Endodermal cell (in vitro differentiated cells): ENCODE measurements around the gene IGSF21. TPM values are rescaled to one million over a fixed set of nuclear protein-coding genes. Genes with fewer than 3 reads are reported as not detected.
A peak's percentile ranks its signal among the peaks of the same experiment; 100 is the strongest.

Experiments used
- DNase-seq: peaks from one replicate; pipeline ENCODE4 v3.0.0-alpha.2; 2017
- H3K27ac ChIP-seq: 2 replicates; pipeline ENCODE4 v1.5.1; 2013; ENCODE audit warnings: mild to moderate bottlenecking, low read depth, low read length, moderate library complexity
- H3K27me3 ChIP-seq: 2 replicates; pipeline ENCODE4 v1.6.1; 2013; ENCODE audit warnings: mild to moderate bottlenecking, low read length, moderate library complexity; ENCODE audit not compliant: insufficient read depth, control insufficient read depth, poor library complexity, severe bottlenecking
- H3K36me3 ChIP-seq: 2 replicates; pipeline ENCODE4 v1.7.0; 2013; ENCODE audit warnings: mild to moderate bottlenecking, low read length, moderate library complexity; ENCODE audit not compliant: control insufficient read depth, insufficient read depth
- H3K4me1 ChIP-seq: one replicate; pipeline ENCODE4 v1.7.0; 2013; ENCODE audit warnings: low read length; ENCODE audit not compliant: control insufficient read depth, insufficient read depth
- H3K4me3 ChIP-seq: 2 replicates; pipeline ENCODE4 v1.5.1; 2013; ENCODE audit warnings: mild to moderate bottlenecking, low read length, moderate library complexity
- H3K9ac ChIP-seq: 2 replicates; pipeline ENCODE4 v1.6.1; 2013; ENCODE audit warnings: mild to moderate bottlenecking, low read length, moderate library complexity; ENCODE audit not compliant: poor library complexity, severe bottlenecking; ENCODE audit errors: extremely low read depth
- H3K9me3 ChIP-seq: 2 replicates; pipeline ENCODE4 v1.6.1; 2013; ENCODE audit warnings: mild to moderate bottlenecking, low read length, moderate library complexity; ENCODE audit not compliant: control insufficient read depth
- H3K27ac Mint-ChIP-seq: 2 replicates; pipeline ENCODE4 v1.8.0; 2020; ENCODE audit warnings: mixed read lengths
- H3K27me3 Mint-ChIP-seq: 2 replicates; pipeline ENCODE4 v1.8.0; 2021; ENCODE audit warnings: mild to moderate bottlenecking, mixed read lengths; ENCODE audit not compliant: insufficient read depth
- H3K36me3 Mint-ChIP-seq: 2 replicates; pipeline ENCODE4 v1.8.0; 2020; ENCODE audit warnings: low read depth, mixed read lengths
- H3K4me1 Mint-ChIP-seq: 2 replicates; pipeline ENCODE4 v1.8.0; 2020; ENCODE audit warnings: mixed read lengths
- H3K4me3 Mint-ChIP-seq: 2 replicates; pipeline ENCODE4 v1.8.0; 2020; ENCODE audit warnings: mild to moderate bottlenecking, moderate library complexity, mixed read lengths
- H3K9me3 Mint-ChIP-seq: 2 replicates; pipeline ENCODE4 v1.8.0; 2020; ENCODE audit warnings: mild to moderate bottlenecking, mixed read lengths
- CTCF ChIP-seq: fragments of 200-600 bp; sonication (generic); conservative IDR thresholded peaks from 2 replicates; pipeline ENCODE4 v1.5.0; 2021; ENCODE audit warnings: antibody characterized with exemption, mild to moderate bottlenecking
- WGBS, 2 experiments: methylation state at CpG; one replicate each; pipeline versions ENCODE4 v1.1.5 to v1.1.7; 2013; ENCODE audit warnings: missing lambda C conversion rate in 2 of 2, mixed read lengths in 1 of 2; ENCODE audit not compliant: insufficient coverage in 1 of 2, insufficient read length in 1 of 2; 5-methylcytosine and 5-hydroxymethylcytosine counted together
- total RNA-seq, 2 donors: library from RNA; stranded (reverse); fragmentation: NEBNext Ultra II Directional in 1 of 2; extraction: Animal tissue kit (Norgen Biotek cat#: 25700) in 1 of 2; gene quantifications; 2 replicates in 1 of 2; 3 replicates in 1 of 2; pipeline ENCODE4 v1.2.1, GENCODE V29; 2021

IGSF21 gene
- total RNA-seq, 2 donors from 2014 or later = 1.3 to 1.7 TPM

GRCh38 chr1:18249631-18250030 is 142.0 kb downstream of the IGSF21 start:
- peaks cover 46% of the 10 kb centered on the region for H3K27me3 ChIP-seq
- no peaks in the 10 kb centered on the region for H3K9me3 Mint-ChIP-seq
- no peak overlapping the region for H3K4me3 Mint-ChIP-seq
- no peaks in the 10 kb centered on the region for H3K4me1 ChIP-seq
- H3K9me3 ChIP-seq = no peaks in the 10 kb centered on the region
- no peak for TF ChIP-seq CTCF
- no peak overlapping the region for H3K27ac ChIP-seq
- no peak overlapping the region for H3K9ac ChIP-seq
- H3K36me3 Mint-ChIP-seq = no peaks in the 10 kb centered on the region
- 69 to 83% methylated on average over 1 to 3 of the region's 3 CpGs for WGBS, 2 experiments
- H3K4me1 Mint-ChIP-seq = peaks cover 12% of the 10 kb centered on the region
- no peak for DNase-seq
- peaks cover 44% of the 10 kb centered on the region for H3K27me3 Mint-ChIP-seq
- H3K4me3 ChIP-seq = no peak overlapping the region
- H3K36me3 ChIP-seq = no peaks in the 10 kb centered on the region
- no peak overlapping the region for H3K27ac Mint-ChIP-seq

GRCh38 chr1:18253093-18253492 is 145.5 kb downstream of the IGSF21 start:
- Mint-ChIP-seq H3K4me1 (peaks cover 14% of the 10 kb centered on the region), H3K27me3 (peaks cover 52% of the 10 kb centered on the region), H3K9me3 (no peaks in the 10 kb centered on the region)

GRCh38 chr1:18256282-18257235 is 149.0 kb downstream of the IGSF21 start:
- Mint-ChIP-seq H3K27ac (no peak overlapping the region), H3K4me1 (peaks cover 2% of the 10 kb centered on the region), H3K27me3 (peaks cover 40% of the 10 kb centered on the region), H3K4me3 (no peak overlapping the region), H3K9me3 (no peaks in the 10 kb centered on the region), H3K36me3 (no peaks in the 10 kb centered on the region)
- 18 to 47% methylated on average over 9 to 18 of the region's 18 CpGs for WGBS, 2 experiments
- peak; percentile 97 for DNase-seq
- no peaks in the 10 kb centered on the region for H3K36me3 ChIP-seq
- TF ChIP-seq CTCF = peak; percentile 42
- no peaks in the 10 kb centered on the region for H3K4me1 ChIP-seq
- H3K27me3 ChIP-seq = peaks cover 55% of the 10 kb centered on the region
- H3K9me3 ChIP-seq = no peaks in the 10 kb centered on the region
- H3K9ac ChIP-seq = no peak overlapping the region
- H3K27ac ChIP-seq = no peak overlapping the region
- H3K4me3 ChIP-seq = no peak overlapping the region

More at GRCh38 chr1:18253093-18253492, 145.5 kb downstream of the IGSF21 start:
- no peak overlapping the region for H3K9ac ChIP-seq
- H3K27ac ChIP-seq = no peak overlapping the region
- 88 to 96% methylated on average over 3 to 4 of the region's 4 CpGs for WGBS, 2 experiments
- H3K4me1 ChIP-seq = no peaks in the 10 kb centered on the region
- Mint-ChIP-seq H3K36me3 (no peaks in the 10 kb centered on the region), H3K27ac (no peak overlapping the region), H3K4me3 (no peak overlapping the region)
- no peak overlapping the region for H3K4me3 ChIP-seq
- no peaks in the 10 kb centered on the region for H3K36me3 ChIP-seq
- no peaks in the 10 kb centered on the region for H3K9me3 ChIP-seq
- no peak for DNase-seq
- H3K27me3 ChIP-seq = peaks cover 64% of the 10 kb centered on the region
- TF ChIP-seq CTCF = no peak
